ENCODE results near the gene SH3GLB2.
"Not testable (repeated sequence)": the region's sequence is repeated elsewhere in the genome, so short reads cannot be mapped to it uniquely, and the experiment has no call there.

SH3GLB2 gene

DNA sequence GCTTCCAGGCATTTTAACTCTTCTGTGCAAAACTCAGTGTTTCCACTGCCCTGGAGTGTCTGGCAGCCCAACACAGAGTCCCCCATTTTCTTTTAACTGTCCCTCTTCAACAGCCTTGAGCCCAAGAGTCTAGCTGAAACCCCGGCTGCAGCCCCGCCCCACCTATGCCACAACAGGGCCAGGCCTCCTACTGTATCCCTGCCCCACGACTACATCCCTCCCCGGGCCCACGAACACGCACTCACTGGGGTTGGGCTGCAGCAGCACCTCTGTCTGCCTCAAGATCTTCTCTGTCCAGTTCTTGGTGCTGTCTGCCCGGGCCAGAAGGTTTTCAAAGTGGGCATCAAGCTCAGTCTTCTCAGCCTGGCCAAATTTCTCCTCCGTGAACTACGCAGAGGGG is 6.1 kb downstream of the SH3GLB2 start:
- no peak for DNase-seq (ENCODE audit: low read depth, low spot score)

GRCh38 chr9:129021091-129021490 is 7.0 kb downstream of the SH3GLB2 start:
- DNase-seq (ENCODE audit: low read depth, low spot score), result no peak

- DNase-seq (ENCODE audit: low read depth, low spot score), result no peak
Measured at GRCh38 chr9:129014608-129015007, 13.5 kb downstream of the SH3GLB2 start.

- DNase-seq (ENCODE audit: low read depth, low spot score), result no peak
Measured at GRCh38 chr9:129014124-129014523, 14.0 kb downstream of the SH3GLB2 start.

- no peak for DNase-seq (ENCODE audit: low read depth, low spot score)
Measured at GRCh38 chr9:129013674-129014073, 14.5 kb downstream of the SH3GLB2 start.

- no peak for DNase-seq (ENCODE audit: low read depth, low spot score)
Measured at GRCh38 chr9:129012893-129013448, 15.2 kb downstream of the SH3GLB2 start.

DNA sequence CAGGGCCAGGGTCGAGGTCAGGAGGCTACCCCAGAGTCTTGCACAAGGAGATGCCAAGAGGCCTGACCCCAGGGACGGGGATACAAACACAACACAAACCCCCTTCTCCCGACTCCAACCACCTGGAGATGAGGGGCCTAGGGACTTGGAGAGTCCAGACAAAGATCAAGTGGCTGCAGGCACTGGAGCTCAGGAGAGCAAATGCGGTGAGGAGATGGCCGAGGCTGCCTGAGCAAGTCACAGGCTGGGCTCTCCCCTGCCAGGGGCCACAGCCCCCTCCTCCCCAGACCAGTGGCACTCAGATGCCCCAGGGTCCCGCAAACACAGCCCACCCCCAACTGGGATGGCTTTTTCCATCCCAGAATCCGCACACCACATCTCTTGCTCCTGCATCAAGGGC is 15.8 kb downstream of the SH3GLB2 start:
- no peak for DNase-seq (ENCODE audit: low read depth, low spot score)

DNA sequence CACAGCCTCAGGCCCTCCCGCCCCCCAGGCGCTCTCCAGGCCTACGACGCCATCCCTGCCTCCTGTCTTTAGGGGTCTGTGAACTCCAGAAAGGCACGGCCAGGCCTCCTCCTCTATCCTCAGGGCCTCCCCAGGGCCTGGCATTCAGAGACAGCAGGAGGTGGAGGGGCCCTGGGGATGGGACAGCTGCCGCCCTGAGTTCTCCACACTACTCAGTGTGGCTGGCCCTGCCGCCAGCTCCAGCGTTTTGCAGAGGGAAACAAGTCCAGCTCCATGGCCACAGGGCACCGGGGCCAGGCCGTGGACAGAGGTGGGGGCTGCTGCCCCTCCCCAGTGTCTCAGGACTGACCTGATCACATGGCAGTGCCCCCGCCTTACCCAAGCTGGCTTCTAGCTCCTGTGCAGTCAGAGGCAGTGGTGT is 16.4 kb downstream of the SH3GLB2 start:
- DNase-seq (ENCODE audit: low read depth, low spot score), result no peak

GRCh38 chr9:129011170-129011569 is 17.0 kb downstream of the SH3GLB2 start:
- DNase-seq (ENCODE audit: low read depth, low spot score), result no peak

- no peak for DNase-seq (ENCODE audit: low read depth, low spot score)
Measured at GRCh38 chr9:129010267-129010975, 17.7 kb downstream of the SH3GLB2 start.

DNA sequence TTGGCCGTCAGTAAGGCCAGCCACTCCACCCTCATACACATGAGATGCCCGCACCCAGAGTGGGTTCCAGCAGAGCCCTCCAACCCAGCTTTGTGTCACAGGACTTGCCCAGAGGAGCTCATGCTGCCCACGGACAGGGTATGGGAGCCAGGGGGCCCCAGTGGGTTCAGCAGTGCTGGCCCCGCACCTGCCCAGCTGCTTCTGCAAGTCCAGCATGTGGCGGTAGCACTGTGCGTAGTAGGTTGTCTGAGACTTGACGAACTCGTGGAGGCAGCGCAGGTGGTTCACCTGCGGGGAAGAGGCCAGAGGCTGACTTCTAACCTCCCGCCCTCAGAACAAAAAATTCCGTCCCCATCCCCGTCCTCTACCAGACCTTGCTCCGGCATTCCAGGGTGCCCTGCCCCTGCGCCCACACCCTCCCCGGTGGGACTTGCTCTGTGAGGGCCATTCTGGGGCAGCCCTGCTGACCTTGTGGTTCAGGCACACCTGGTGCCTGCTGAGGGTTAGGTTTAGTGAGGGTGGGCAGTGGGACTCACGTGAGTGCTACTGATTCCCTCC is 18.5 kb downstream of the SH3GLB2 start:
- no peak for DNase-seq (ENCODE audit: low read depth, low spot score)

GRCh38 chr9:129008986-129009583 is 19.0 kb downstream of the SH3GLB2 start:
- DNase-seq (ENCODE audit: low read depth, low spot score), result no peak

DNA sequence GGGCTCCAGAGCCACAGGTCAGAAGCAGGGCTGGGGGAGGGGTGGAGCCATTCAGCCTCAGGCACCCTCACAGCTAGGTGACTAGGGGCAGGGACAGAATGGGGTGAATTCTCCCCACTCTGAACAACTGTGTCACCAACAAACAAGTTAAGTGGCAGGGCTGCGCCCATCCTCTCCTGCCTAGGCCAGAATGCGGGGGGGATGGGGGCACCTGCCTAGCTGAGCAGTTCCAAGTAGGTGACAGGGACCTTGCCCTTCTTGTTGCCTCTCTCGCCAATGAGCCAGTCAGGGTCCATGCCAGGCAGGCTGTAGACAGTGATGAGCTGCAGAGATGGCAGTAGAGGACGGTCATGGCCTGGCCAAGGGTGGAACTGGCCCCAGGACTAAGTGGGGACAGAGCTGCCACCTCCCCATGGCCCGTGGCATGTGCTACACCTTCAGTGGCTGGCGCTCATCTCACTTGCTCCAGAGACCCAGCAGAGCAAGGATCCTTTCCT is 19.6 kb downstream of the SH3GLB2 start:
- DNase-seq (ENCODE audit: low read depth, low spot score), result no peak

DNA sequence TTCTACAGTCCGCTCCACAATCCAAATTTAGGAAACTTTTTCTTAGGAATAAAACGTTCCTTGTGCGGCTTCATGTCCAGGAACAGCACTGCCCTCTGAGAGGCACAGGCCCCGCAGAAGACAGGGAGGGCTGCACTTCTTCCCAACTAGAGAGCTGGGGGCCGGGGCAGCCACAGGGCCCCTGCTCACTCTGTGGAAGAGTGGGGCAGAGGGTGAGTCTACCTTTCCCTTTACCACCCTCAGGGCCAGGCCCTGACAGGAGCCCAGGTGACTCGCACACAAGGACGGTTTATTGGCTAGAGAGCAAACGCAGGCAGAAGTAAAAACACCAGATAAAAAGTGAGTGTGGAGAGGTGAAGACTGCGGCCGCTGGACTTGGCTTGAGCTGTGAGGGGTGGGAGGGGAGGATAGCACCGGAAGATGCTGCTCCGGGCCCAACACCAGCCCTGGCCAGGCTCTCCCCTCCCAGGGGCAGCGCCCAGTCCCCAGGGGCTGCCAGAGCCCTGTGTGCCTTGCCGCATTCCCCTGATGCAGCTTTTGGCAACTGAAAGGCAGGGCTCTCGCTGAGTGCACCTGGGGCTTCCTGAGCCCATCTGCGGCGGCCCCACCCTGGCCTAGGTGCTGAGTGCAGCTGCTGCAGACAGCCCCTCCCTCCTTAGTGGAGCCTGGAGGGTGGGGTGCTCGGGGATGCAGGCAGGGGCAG is 20.2 kb downstream of the SH3GLB2 start:
- no peak for DNase-seq (ENCODE audit: low read depth, low spot score)

GRCh38 chr9:129007035-129007765 is 20.9 kb downstream of the SH3GLB2 start:
- no peak for DNase-seq (ENCODE audit: low read depth, low spot score)

- DNase-seq (ENCODE audit: low read depth, low spot score), result no peak
Measured at GRCh38 chr9:129006328-129007034, 21.6 kb downstream of the SH3GLB2 start.

DNA sequence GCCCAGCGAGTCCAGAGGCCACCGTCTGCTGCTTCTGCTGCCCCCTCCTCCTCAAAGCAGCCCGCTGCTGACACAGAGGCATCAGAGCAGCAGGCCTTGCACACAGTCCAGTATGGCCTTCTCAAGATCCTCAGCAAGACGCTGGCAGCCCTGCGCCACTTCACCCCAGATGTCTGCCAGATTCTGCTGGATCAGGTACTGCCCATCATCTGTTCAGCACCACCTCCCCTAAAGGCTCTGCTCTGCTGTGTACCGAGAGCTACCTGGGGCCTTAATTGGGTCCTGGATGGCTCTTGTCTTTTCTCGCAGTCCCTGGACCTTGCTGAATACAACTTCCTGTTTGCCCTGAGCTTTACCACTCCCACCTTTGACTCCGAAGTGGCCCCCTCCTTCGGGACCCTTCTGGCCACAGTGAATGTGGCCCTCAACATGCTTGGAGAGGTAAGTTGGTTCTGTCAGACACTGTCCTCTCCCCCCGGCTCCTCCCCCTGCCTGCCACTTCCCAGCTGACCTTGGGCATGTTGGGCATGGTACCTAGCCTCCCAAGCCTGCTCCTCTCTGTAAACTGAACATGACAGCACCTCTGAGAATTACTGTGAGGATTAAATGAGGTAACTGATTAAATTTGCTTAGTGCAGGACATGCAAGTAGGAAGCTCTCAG is 22.7 kb downstream of the SH3GLB2 start:
- no peak for DNase-seq (ENCODE audit: low read depth, low spot score)

DNA sequence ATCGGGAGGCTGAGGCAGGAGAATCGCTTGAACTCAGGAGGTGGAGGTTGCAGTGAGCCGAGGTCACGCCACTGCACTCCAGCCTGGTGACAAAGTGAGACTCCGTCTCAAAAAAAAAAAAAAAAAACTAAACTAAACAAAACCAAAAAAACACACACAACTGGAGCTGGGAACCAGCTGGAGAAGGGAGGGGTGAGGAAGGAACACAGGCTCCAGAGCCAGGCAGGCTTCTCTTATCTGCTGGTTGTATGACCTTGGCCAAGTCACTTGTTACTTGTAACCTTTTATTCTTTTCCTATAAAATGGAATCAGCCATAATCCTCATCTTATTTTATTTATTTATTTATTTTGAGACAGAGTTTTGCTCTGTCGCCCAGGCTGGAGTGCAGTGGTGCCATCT is 24.0 kb downstream of the SH3GLB2 start:
- DNase-seq (ENCODE audit: low read depth, low spot score), result not testable (repeated sequence)

GRCh38 chr9:129002992-129003391 is 25.1 kb downstream of the SH3GLB2 start:
- no peak for DNase-seq (ENCODE audit: low read depth, low spot score)

Data from activated CD4-positive, CD25-positive, alpha-beta regulatory T cell treated with anti-CD3 and anti-CD28 coated beads, Interleukin-2, amount 50 U/mL, for 16 hours (primary cell).